H1 (cell line): Measurements from ENCODE around the gene CYP4F11. TPM values are rescaled to one million over a fixed set of nuclear protein-coding genes. Genes with fewer than 3 reads are reported as not detected.
"Not testable (repeated sequence)": the region's sequence is repeated elsewhere in the genome, so short reads cannot be mapped to it uniquely, and the experiment has no call there.

ENCODE experiments used
- CTCF ChIA-PET: fragments of 300-600 bp; sonication (Branson Sonifier 250); formaldehyde crosslinking; loops from one replicate; lab custom pipeline; 2021; ENCODE audit not compliant: partially characterized antibody; lab: Charles Lee
- POLR2A ChIA-PET: fragments of 300-600 bp; sonication (Branson Sonifier 250); formaldehyde crosslinking; loops from one replicate; lab custom pipeline; 2021; ENCODE audit warnings: inconsistent platforms; ENCODE audit not compliant: partially characterized antibody; lab: Charles Lee
- DNase-seq, 2 experiments: peaks; one replicate each; pipeline versions ENCODE4 v3.0.0 to v3.0.0-alpha.2; 2010 to 2022; ENCODE audit warnings: low spot score in 2 of 2, low read depth in 1 of 2, mixed read lengths in 1 of 2
- FAIRE-seq: peaks from 2 replicates; lab custom pipeline; 2011; peaks lifted over from hg19 to GRCh38; lab: Jason Lieb, UNC
- H2AFZ ChIP-seq: 2 replicates; pipeline ENCODE4 v1.8.1; 2012; ENCODE audit warnings: low read length, inconsistent platforms
- H2AK5ac ChIP-seq: 2 replicates; pipeline ENCODE4 v1.6.1; 2013; ENCODE audit warnings: low read depth, low read length
- H2BK120ac ChIP-seq: replicated peaks from 2 replicates; pipeline ENCODE3; 2013; ENCODE audit warnings: low read depth, low read length, inconsistent platforms
- H2BK12ac ChIP-seq: 2 replicates; pipeline ENCODE4 v1.6.1; 2013; ENCODE audit warnings: low read depth, low read length
- H2BK15ac ChIP-seq: 2 replicates; pipeline ENCODE4 v1.6.1; 2013; ENCODE audit warnings: low read length
- H2BK20ac ChIP-seq: 2 replicates; pipeline ENCODE4 v1.6.1; 2013; ENCODE audit warnings: low read length
- H2BK5ac ChIP-seq: 2 replicates; pipeline ENCODE4 v1.6.1; 2013; ENCODE audit warnings: low read depth, low read length
- H3K14ac ChIP-seq: 2 replicates; pipeline ENCODE4 v1.6.1; 2013; ENCODE audit warnings: inconsistent platforms; ENCODE audit not compliant: insufficient read length
- H3K18ac ChIP-seq: 2 replicates; pipeline ENCODE4 v1.6.1; 2013; ENCODE audit warnings: low read length; ENCODE audit errors: extremely low read depth
- H3K23ac ChIP-seq: 2 replicates; pipeline ENCODE4 v1.6.1; 2013; ENCODE audit warnings: inconsistent platforms; ENCODE audit not compliant: insufficient read length
- H3K23me2 ChIP-seq: 2 replicates; pipeline ENCODE4 v1.6.1; 2013; ENCODE audit warnings: low read depth, low read length
- H3K27ac ChIP-seq: 2 replicates; pipeline ENCODE4 v1.6.1; 2011; ENCODE audit warnings: low read depth, low read length, inconsistent platforms
- H3K27me3 ChIP-seq, 4 experiments: replicated peaks in 1 of 4; 1 replicate in 1 of 4; 2 replicates in 3 of 4; pipeline versions ENCODE4 v1.6.1 to v1.8.1; 2011 to 2013; ENCODE audit warnings: low read length in 3 of 4, mild to moderate bottlenecking in 3 of 4, inconsistent platforms in 2 of 4, mixed read lengths in 2 of 4, moderate library complexity in 1 of 4; ENCODE audit not compliant: control insufficient read depth in 3 of 4, insufficient read depth in 3 of 4; ENCODE audit errors: extremely low read depth in 1 of 4
- H3K36me3 ChIP-seq, 4 experiments: 2 replicates each; pipeline versions ENCODE4 v1.6.1 to v1.8.1; 2011 to 2013; ENCODE audit warnings: mild to moderate bottlenecking in 4 of 4, low read length in 3 of 4, moderate library complexity in 2 of 4, control low read depth in 1 of 4, inconsistent platforms in 1 of 4; ENCODE audit not compliant: insufficient read depth in 4 of 4, control insufficient read depth in 2 of 4
- H3K4ac ChIP-seq: replicated peaks from 2 replicates; pipeline ENCODE3; 2013; ENCODE audit warnings: low read length, low read depth, mixed read lengths, inconsistent platforms; ENCODE audit not compliant: insufficient read length
- H3K4me1 ChIP-seq, 4 experiments: replicated peaks in 1 of 4; 1 replicate in 1 of 4; 2 replicates in 3 of 4; pipeline versions ENCODE4 v1.6.1 to v1.8.1; 2011 to 2013; ENCODE audit warnings: low read length in 3 of 4, inconsistent platforms in 2 of 4, mixed read lengths in 1 of 4; ENCODE audit not compliant: insufficient read depth in 4 of 4, control insufficient read depth in 3 of 4
- H3K4me2 ChIP-seq, 2 experiments: 2 replicates each; pipeline versions ENCODE4 v1.6.1 to v1.8.1; 2011 to 2013; ENCODE audit warnings: low read depth in 2 of 2, low read length in 2 of 2, control low read depth in 1 of 2, inconsistent platforms in 1 of 2, mild to moderate bottlenecking in 1 of 2; ENCODE audit not compliant: insufficient read depth in 1 of 2
- H3K4me3 ChIP-seq, 4 experiments: fragments of 200-600, 300-600 bp in 1 of 4; sonication (generic), shearing (Covaris generic), sonication (Bioruptor Twin) in 1 of 4; 2 replicates each; pipeline versions ENCODE4 v1.5.1 to v1.8.1; 2011 to 2016; ENCODE audit warnings: low read length in 4 of 4, low read depth in 3 of 4, control low read depth in 2 of 4, inconsistent platforms in 2 of 4, mild to moderate bottlenecking in 2 of 4, mixed read lengths in 1 of 4, moderate library complexity in 1 of 4; ENCODE audit not compliant: insufficient read depth in 2 of 4; ENCODE audit errors: extremely low read depth in 1 of 4
- H3K56ac ChIP-seq: replicated peaks from 2 replicates; pipeline ENCODE3; 2013; ENCODE audit warnings: low read depth, mild to moderate bottlenecking, mixed read lengths, low read length, inconsistent platforms; ENCODE audit not compliant: insufficient read length
- H3K79me1 ChIP-seq: 2 replicates; pipeline ENCODE4 v1.6.1; 2013; ENCODE audit warnings: low read depth, low read length, control low read depth
- H3K79me2 ChIP-seq, 2 experiments: 2 replicates each; pipeline versions ENCODE4 v1.6.1 to v1.8.1; 2012 to 2013; ENCODE audit warnings: low read length in 2 of 2, mild to moderate bottlenecking in 2 of 2, inconsistent platforms in 1 of 2; ENCODE audit not compliant: insufficient read depth in 2 of 2, control insufficient read depth in 1 of 2
- H3K9ac ChIP-seq, 4 experiments: replicated peaks in 1 of 4; 1 replicate in 1 of 4; 2 replicates in 3 of 4; pipeline versions ENCODE4 v1.6.1 to v1.8.1; 2011 to 2013; ENCODE audit warnings: low read depth in 3 of 4, low read length in 3 of 4, control low read depth in 2 of 4, mild to moderate bottlenecking in 2 of 4, moderate library complexity in 2 of 4, inconsistent platforms in 1 of 4; ENCODE audit errors: extremely low read depth in 1 of 4
- H3K9me3 ChIP-seq, 2 experiments: 2 replicates each; pipeline versions ENCODE4 v1.6.1 to v1.8.1; 2012 to 2013; ENCODE audit warnings: mild to moderate bottlenecking in 2 of 2, moderate library complexity in 2 of 2, control low read depth in 1 of 2, inconsistent platforms in 1 of 2, low read depth in 1 of 2, low read length in 1 of 2, mixed read lengths in 1 of 2; ENCODE audit not compliant: insufficient read depth in 2 of 2
- H4K20me1 ChIP-seq, 2 experiments: replicated peaks in 1 of 2; 2 replicates each; pipeline versions ENCODE3 to v1.8.1; 2011 to 2013; ENCODE audit warnings: inconsistent platforms in 2 of 2, low read length in 2 of 2, mild to moderate bottlenecking in 1 of 2; ENCODE audit not compliant: insufficient read depth in 2 of 2, control insufficient read depth in 1 of 2
- H4K5ac ChIP-seq: 2 replicates; pipeline ENCODE4 v1.6.1; 2013; ENCODE audit warnings: low read length, low read depth, mixed read lengths, inconsistent platforms; ENCODE audit not compliant: insufficient read length
- H4K8ac ChIP-seq: 2 replicates; pipeline ENCODE4 v1.8.0; 2013; ENCODE audit warnings: mild to moderate bottlenecking, moderate library complexity, low read length, inconsistent platforms; ENCODE audit not compliant: insufficient read depth; ENCODE audit errors: extremely low read depth
- H4K91ac ChIP-seq: replicated peaks from 2 replicates; pipeline ENCODE3; 2013; ENCODE audit warnings: low read length, mixed read lengths, inconsistent platforms; ENCODE audit not compliant: insufficient read length
- polyA plus RNA-seq, 7 experiments: library from polyadenylated mRNA; depleted of rRNA in 3 of 7; stranded (reverse) in 5 of 7; unstranded in 2 of 7; fragments of >200 nt in 5 of 7; fragments of 200-250 nt in 2 of 7; gene quantifications; 1 replicate in 5 of 7; 2 replicates in 1 of 7; 4 replicates in 1 of 7; pipeline versions ENCODE4 v1.2.1 to v1.2.3, GENCODE V29; 2011 to 2013; ENCODE audit warnings: missing spikeins in 2 of 7, mixed read lengths in 2 of 7
- total RNA-seq: library from RNA; stranded (reverse); fragmentation: NEBNext Ultra II Directional; extraction: Animal tissue kit (Norgen Biotek cat#: 25700); gene quantifications from 2 replicates; pipeline ENCODE4 v1.2.1, GENCODE V29; 2021

CYP4F11 gene
- total and polyA plus RNA-seq, 2 of the 8 experiments (the other 6 are each of a cell fraction or from before 2014, with no cell fraction given): not detected

GRCh38 chr19:15972043-15972442 lies 37.7 kb upstream of the CYP4F11 start:
- H4K20me1 ChIP-seq, H2BK12ac ChIP-seq, H2BK5ac ChIP-seq, H3K14ac ChIP-seq, H2AFZ ChIP-seq, H4K91ac ChIP-seq, POLR2A ChIA-PET, H3K23ac ChIP-seq, H3K27ac ChIP-seq, H3K79me1 ChIP-seq, H3K9ac ChIP-seq, H2BK20ac ChIP-seq, H3K4ac ChIP-seq, DNase-seq, H2BK15ac ChIP-seq, H3K18ac ChIP-seq, FAIRE-seq, H4K5ac ChIP-seq, H3K79me2 ChIP-seq, H3K4me3 ChIP-seq, H3K4me1 ChIP-seq, H4K8ac ChIP-seq, H3K36me3 ChIP-seq, H3K56ac ChIP-seq, H2AK5ac ChIP-seq, H3K4me2 ChIP-seq, H3K27me3 ChIP-seq, H3K23me2 ChIP-seq, H2BK120ac ChIP-seq: not testable (repeated sequence)
- peaks cover 45 to 63% of the 10 kb centered on the region in 2 experiments for H3K9me3 ChIP-seq
- CTCF ChIA-PET: interaction anchor here (1.1 kb wide), 1 partner anchor 268 kb away, joined by 3 read pairs; no protein-coding TSS in a partner anchor
